ENCODE data around the gene FBXL22. TPM values are rescaled to one million over a fixed set of nuclear protein-coding genes. Genes with fewer than 3 reads are reported as not detected.

FBXL22 gene
- total RNA-seq, 1 experiment from 2014 or later: 0.17 TPM

GRCh38 chr15:63564093-63564492 is 33.1 kb upstream of the FBXL22 start:
- Histone ChIP-seq H3K9me3 (ENCODE audit: insufficient read depth, low read depth) (no peaks in the 10 kb centered on the region), H3K9me2 (ENCODE audit: insufficient read depth) (no peaks in the 10 kb centered on the region), H2AFZ (no peak overlapping the region), H3K36me3 (ENCODE audit: low read depth) (no peaks in the 10 kb centered on the region; the same call in 1 of the 2 replicates), H4K20me1 (ENCODE audit: insufficient read depth) (0 out of 2 replicates have a peak, but pooled peaks cover 3% of the 10 kb centered on the region), H3K4me2 (no peak overlapping the region), H3K4me3 (no peak overlapping the region), H3K27ac (no peak overlapping the region), H3K79me2 (ENCODE audit: low read depth) (no peaks in the 10 kb centered on the region), H3K4me1 (replicated peaks; ENCODE audit: insufficient read depth) (no peaks in the 10 kb centered on the region), H3F3A (ENCODE audit: insufficient read depth, low read depth) (0 out of 2 replicates have a peak, but pooled peaks cover 5% of the 10 kb centered on the region), H3K27me3 (ENCODE audit: insufficient read depth, low read depth) (no peaks in the 10 kb centered on the region)
- no peak for TF ChIP-seq EZH2 (IDR thresholded peaks at IDR 0.05; ENCODE audit: low read depth)
- TF ChIP-seq CTCF (conservative IDR thresholded peaks at IDR 0.05): no peak
- intact Hi-C loops (cut with micrococcal nuclease; ENCODE audit: unreplicated experiment): no loop called here
- ChIA-PET POLR2A (ENCODE audit: unreplicated experiment) (no interaction called here), CTCF (no interaction called here)
- no peak for DNase-seq
- BruUV-seq (replicated peaks): no TSS peak

GRCh38 chr15:63565536-63566186 is 31.5 kb upstream of the FBXL22 start:
- TF ChIP-seq CTCF (conservative IDR thresholded peaks at IDR 0.05) (no peak), EZH2 (IDR thresholded peaks at IDR 0.05; ENCODE audit: low read depth) (no peak)
- Histone ChIP-seq H4K20me1 (ENCODE audit: insufficient read depth) (0 out of 2 replicates have a peak, but pooled peaks cover 3% of the 10 kb centered on the region), H3F3A (ENCODE audit: insufficient read depth, low read depth) (0 out of 2 replicates have a peak, but pooled peaks cover 5% of the 10 kb centered on the region), H3K4me1 (replicated peaks; ENCODE audit: insufficient read depth) (no peaks in the 10 kb centered on the region), H3K79me2 (ENCODE audit: low read depth) (no peaks in the 10 kb centered on the region), H3K4me3 (no peak overlapping the region), H3K9me2 (ENCODE audit: insufficient read depth) (no peaks in the 10 kb centered on the region), H3K36me3 (ENCODE audit: low read depth) (no peaks in the 10 kb centered on the region; the same call in 1 of the 2 replicates), H3K4me2 (no peak overlapping the region), H3K27ac (no peak overlapping the region), H2AFZ (no peak overlapping the region), H3K27me3 (ENCODE audit: insufficient read depth, low read depth) (no peaks in the 10 kb centered on the region), H3K9me3 (ENCODE audit: insufficient read depth, low read depth) (no peaks in the 10 kb centered on the region)
- POLR2A ChIA-PET (ENCODE audit: unreplicated experiment): no interaction called here
- intact Hi-C loops (cut with micrococcal nuclease; ENCODE audit: unreplicated experiment): no loop called here
- DNase-seq: no peak
- no TSS peak for BruUV-seq (replicated peaks)
- CTCF ChIA-PET: no interaction called here

- intact Hi-C loops (cut with micrococcal nuclease; ENCODE audit: unreplicated experiment): no loop called here
- no peaks in the 10 kb centered on the region for H3K9me3 ChIP-seq (ENCODE audit: insufficient read depth, low read depth)
- H3K9me2 ChIP-seq (ENCODE audit: insufficient read depth): no peaks in the 10 kb centered on the region
- no peaks in the 10 kb centered on the region for H3K4me1 ChIP-seq (replicated peaks; ENCODE audit: insufficient read depth)
- H3K4me2 ChIP-seq: no peak overlapping the region
- no peaks in the 10 kb centered on the region for H3K36me3 ChIP-seq (ENCODE audit: low read depth)
- no peak for DNase-seq
- no peak overlapping the region for H3K27ac ChIP-seq
- H2AFZ ChIP-seq: no peak overlapping the region
- no peaks in the 10 kb centered on the region for H3K27me3 ChIP-seq (ENCODE audit: insufficient read depth, low read depth)
- H4K20me1 ChIP-seq (ENCODE audit: insufficient read depth): 0 out of 2 replicates have a peak, but pooled peaks cover 3% of the 10 kb centered on the region
- no peaks in the 10 kb centered on the region for H3F3A ChIP-seq (ENCODE audit: insufficient read depth, low read depth)
- H3K4me3 ChIP-seq: no peak overlapping the region
- no TSS peak for BruUV-seq (replicated peaks)
- CTCF ChIA-PET: interaction anchor here (0.6 kb wide), 1 partner anchor 37 kb away, joined by 3 read pairs; no protein-coding TSS in a partner anchor
- POLR2A ChIA-PET (ENCODE audit: unreplicated experiment): no interaction called here
- H3K79me2 ChIP-seq (ENCODE audit: low read depth): no peaks in the 10 kb centered on the region
- TF ChIP-seq EZH2 (IDR thresholded peaks at IDR 0.05; ENCODE audit: low read depth): no peak
- TF ChIP-seq CTCF (conservative IDR thresholded peaks at IDR 0.05): no peak
Observed at GRCh38 chr15:63572749-63573464, 24.3 kb upstream of the FBXL22 start.

Measured in PC-9 (cell line).